Stimulated activated naive CD4-positive, alpha-beta T cell (primary cell): Measurements from ENCODE around the gene TBX20.
"Not testable (repeated sequence)": the region's sequence is repeated elsewhere in the genome, so short reads cannot be mapped to it uniquely, and the experiment has no call there.

Experiments used
- DNase-seq, 6 experiments: peaks; one replicate each; lab custom pipeline; 2025; lab: John Stamatoyannopoulos, UW

The TBX20 gene

DNA sequence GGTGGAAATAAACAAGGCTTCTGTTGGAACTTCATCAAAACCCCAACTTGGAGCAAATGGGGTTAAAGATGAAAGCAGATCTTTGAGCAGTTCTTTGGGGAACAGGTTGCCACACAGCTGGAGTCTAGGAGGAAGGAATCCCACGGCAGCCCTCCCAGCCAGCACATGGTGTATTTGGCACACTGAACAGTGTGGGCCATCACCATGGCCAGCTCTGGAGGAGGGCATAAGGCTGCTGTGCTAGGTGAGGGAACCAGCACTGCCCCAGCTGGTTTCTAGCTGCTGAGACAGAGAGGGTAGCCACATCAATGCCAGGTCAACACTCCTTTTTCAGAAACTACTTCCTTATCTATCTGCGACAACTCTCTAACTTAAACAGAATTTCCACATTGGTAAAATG, 33.7 kb downstream of the TBX20 start:
- not testable (repeated sequence) for DNase-seq

DNA sequence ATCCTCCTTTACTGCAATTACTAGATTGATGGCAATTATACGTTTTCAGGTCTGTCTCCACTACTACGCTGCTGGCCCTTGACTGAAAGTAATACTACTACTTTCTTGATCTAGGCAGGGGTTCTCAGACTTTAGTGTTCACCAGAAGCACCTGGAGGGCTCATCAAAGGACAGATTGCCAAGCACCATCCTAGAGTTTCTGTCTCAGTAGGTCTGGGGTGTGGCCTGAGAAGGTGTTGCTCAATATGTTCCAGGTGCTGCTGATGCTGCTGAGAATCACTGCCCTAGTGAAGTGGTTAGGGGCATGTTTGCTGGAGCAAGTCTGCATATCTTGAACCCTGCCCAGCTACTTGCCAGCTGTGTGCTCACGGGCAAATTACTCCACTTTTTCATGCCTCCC, 37.9 kb downstream of the TBX20 start:
- not testable (repeated sequence) for DNase-seq

- not testable (repeated sequence) for DNase-seq
Observed at GRCh38 chr7:35215063-35215462, 38.8 kb downstream of the TBX20 start.

DNA sequence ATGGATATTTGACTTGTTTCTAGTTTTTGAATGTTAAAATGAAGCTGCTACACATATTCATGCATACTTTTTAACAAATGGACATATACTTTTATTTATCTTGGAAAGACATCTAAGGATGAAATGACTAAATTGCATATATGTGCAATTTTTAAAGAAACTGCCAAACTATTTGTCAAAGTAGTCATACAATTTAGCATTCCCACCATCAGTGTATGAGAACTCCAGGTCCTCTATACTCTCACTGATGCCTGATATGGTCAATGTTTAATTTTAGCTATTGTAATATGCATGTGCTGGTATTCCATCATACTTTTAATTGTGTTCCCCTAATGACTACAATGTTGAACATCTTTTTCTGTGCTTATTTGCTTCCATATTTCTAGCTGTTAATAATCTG, 47.0 kb downstream of the TBX20 start:
- not testable (repeated sequence) for DNase-seq

DNA sequence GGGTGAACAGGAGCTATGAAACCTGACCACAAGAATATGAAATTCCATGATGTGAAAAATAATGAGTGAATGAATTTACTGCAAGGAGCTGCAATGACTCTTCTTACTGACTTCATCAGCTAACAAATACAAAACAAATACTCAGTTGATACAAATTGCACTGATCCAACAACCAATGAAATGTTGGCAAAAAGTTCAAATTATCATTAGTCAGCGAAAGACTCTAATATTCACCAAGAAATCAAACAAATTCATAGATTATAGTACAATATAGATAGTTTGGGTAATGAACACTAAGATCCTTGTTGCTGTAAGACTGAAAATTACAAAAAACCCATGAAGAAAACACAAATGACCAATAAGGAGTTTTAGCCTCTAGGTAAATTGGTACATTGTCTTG, 49.0 kb downstream of the TBX20 start:
- not testable (repeated sequence) for DNase-seq

DNA sequence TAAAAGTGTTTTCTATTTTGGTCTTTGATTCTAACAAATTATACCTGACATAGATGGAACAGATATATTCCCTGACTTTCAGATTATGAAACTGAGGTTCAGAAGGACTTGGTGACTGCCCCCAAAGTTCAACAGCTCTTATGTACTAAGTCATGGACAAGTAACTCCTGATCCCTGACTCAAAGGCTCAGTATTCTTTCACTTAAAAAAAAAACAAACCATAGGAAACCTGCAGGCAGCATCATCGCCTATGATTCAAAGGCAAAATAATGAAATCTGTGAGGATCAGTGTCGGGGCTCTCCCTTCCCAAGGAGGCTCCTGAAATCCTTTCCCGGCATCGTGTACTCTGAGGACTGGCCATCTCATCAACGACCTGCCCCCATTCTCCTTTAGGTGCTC, 49.9 kb downstream of the TBX20 start:
- not testable (repeated sequence) for DNase-seq

DNA sequence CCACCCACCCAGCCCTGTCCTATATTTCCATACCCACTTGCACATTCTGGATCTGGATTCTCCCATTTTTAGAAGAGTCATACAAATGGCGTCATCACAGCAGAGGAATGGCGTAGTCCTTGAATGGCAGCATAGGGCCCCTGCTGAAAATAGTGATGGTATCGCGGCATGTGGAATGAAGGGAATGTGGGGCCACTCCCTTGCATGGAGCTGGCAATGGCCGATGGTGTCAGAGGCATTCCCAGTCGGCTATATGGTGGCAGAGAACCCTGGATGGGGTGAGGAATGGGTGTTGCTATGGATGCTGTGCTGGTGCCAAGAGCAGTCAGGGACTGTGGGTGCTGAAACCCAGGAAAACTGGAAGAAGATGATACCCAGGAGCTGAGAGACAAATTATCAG, 51.5 kb downstream of the TBX20 start:
- DNase-seq: not testable (repeated sequence)

DNA sequence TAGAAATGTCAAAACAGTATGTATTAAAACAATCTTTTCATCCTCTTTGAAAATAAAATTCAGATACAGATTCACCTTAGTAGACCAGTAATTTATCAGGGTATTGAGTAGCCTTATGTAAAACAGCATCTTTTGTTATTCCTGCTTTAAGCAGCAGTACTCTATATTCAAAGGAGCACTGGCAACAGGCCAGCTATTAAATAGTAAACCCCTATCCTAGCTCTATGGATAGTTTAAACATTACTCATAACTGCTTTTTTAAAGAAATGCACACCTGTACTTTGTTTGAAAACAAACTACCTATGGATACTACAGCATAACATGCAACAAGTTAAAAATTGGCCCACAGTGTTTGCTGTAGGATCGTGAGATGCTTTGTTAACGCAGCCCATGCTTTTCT, 53.7 kb downstream of the TBX20 start:
- not testable (repeated sequence) for DNase-seq

GRCh38 chr7:35198370-35199140, 55.3 kb downstream of the TBX20 start:
- DNase-seq: not testable (repeated sequence)

DNA sequence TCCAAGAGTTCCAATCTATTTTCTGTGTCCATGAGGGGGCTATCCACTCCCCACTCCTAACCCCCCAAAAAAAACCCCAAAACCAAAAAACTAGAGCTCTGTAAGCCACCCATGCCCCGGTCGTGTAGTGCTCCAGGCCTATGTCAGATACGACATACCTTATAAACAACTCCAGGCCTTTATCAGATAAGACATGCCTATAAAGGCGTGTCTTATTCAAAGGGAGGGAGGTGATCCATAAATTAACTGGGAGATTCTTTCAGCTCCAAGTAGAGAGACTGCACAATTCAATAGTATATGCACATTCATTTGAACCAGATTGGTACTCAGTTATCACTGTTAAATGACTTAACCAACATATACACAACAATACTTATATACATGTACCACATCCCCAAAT, 62.3 kb downstream of the TBX20 start:
- DNase-seq: not testable (repeated sequence)

DNA sequence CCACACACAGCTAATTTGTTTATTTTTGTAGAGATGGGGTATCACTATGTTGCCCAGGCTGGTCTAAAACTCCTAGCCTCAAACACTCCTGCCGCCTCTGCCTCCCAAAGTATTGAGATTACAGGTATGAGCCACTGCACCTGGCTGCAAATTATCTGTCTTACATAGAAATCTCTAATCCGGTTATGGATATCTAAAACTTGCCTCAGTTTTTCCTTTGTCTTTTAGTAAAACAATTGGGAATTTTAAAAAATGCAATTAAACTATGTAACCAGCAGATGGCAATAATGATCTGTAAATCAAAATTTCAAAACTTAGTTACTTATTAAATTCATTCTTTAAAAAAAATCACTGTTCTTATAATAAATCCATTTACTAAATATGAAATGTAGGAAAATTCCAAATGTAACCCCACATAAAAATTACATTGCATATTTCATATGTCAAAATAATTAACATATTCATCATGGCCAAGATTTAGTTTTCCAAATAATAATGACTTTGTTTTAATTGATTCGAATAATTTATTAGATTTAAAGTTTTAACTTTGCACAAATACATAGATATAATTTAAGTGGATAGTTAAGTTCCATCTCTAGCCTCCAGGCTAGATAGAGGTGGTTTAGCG, 63.6 kb downstream of the TBX20 start:
- DNase-seq: not testable (repeated sequence)

DNA sequence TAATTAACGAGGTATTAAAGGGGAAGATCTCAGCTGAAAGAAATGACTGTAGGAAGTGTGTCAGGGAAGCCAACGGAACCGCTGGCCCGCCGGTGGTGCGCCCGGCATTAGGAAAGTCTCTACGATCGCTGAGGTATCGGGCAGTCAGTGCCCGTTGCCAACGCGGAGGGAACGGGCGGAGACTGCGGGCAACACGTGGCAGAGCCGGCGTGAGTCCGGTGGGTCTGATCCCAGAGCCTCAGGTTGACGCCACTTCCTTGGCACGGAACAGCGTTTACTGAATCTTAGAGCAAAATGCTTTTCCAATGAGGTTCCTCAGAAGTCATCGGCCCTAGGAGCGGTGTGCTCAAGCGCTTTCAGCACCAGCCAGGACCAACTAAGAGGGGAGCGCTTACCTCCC, 67.1 kb downstream of the TBX20 start:
- not testable (repeated sequence) for DNase-seq

DNA sequence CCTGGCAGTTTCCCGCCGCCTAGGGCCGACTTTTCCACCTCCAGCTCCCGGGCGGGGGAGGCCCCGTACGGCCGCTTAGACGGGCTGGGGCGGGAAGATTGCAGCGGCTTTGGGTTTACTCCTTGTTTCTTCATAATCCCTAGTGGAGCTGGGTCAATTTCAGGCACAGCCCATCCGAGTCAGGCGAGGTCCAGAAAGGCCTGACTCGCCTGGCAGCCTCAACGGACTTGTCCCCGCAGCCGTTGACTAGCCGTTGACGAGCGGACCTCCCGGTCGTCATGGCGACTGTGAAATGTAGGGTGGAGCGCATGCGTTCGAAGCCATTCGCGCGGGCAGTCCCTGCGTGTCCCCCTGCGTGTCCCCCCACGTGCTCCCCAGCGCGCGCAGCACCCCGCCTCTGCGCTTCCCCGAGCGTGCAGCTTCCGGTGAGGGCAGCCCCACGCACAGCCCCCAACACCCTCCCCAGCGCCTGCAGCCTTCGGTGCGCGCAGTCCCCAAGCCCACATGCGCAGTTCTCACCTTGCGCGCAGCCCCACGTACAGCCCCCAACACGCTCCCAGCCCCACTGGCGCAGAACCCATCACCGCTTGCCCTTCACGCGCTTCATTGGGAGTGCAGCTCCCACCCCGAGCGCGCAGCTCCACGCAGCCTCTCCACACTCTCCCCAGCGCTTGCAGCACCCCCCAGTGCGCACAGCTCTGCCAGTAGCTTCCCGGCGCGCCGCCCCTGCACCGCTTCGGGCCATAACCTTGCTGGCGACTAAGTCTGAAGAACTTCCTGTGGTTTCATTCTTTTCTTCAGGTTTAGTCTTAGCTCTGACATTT, 67.8 kb downstream of the TBX20 start:
- DNase-seq: no peak

DNA sequence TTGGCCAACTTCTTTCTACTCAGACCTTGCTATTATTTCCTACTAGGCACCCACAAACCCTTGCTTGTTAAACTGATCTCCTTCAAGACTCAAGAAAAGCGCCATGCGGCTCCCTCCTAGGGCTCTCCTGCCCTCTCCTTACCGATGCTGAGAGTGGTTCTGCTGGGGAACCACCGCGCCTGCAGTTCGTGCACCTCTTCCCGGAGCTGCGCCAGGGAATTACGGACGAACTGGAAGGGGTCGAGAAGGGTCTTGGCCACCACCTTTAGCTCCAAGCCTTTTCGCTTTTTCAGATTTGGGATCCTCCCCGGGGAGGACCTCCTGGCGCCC, 68.4 kb downstream of the TBX20 start:
- DNase-seq: not testable (repeated sequence)

DNA sequence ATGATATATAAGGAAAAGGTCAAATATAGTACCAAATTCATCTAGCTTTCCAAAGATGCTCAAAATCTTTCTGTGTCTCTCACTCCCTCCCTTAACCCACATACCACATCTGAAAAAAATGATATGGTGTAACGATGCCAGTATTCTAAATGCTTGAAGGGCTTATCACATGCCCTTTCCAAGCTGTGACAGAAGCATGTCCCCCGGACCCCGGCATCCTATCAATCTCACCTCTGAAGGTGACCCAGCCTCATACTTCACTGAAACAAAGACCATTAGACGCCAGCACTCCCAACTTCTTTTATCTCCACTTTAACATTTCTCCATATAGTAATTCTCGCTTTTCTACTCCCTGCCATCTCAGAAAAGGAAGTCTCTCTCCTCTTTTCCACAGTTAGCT, 68.9 kb downstream of the TBX20 start:
- DNase-seq: not testable (repeated sequence)

DNA sequence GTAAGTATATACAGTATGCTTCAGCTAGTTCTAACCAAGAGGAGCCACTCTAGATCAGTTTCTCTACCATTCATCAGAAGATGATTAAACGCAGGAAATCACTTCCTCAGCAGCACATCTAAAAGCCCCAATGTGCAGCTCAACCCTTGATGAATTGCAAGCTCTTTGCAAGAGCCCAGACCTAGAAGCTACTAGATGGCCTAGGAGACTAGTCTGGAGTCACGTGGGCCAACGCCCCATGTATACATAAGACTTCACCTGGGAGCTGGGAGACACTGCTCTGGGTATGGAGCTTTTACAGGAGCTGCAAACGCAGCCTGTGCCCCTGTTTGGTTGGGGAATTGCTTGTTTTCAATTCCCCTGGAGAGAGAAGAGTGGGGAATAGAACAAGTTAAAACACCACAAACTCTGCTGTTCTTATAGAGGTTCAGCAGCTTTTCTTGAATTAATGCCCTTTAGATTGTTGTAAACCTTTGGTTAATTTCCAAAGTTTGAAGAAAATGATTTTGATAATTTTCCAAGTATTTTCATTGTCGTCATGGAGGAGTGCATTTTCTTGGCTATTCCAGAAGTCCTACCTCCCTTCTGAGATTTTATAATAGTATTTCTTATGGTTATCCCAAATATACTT, 69.9 kb downstream of the TBX20 start:
- DNase-seq: not testable (repeated sequence)

GRCh38 chr7:35180665-35181064, 73.2 kb downstream of the TBX20 start:
- not testable (repeated sequence) for DNase-seq

DNA sequence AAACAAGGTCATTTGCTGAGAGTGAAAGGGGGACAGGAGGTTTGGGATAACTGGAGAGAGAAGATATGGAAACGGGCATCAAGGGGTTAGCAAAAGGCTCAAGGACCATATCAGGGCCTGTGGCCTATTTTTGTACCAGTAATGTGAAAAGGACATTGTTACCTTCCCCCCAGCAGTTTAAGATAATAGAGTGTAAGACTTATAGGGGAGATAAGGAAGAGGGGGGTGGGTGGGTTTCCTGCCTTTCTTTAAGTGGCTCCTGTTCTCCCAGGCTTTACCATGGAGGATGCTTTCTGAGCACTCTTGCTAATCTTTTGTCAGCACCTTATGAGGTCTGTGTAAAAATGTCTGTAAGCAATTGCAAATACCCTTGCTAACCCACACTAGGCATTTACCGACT, 80.7 kb downstream of the TBX20 start:
- DNase-seq: not testable (repeated sequence)

DNA sequence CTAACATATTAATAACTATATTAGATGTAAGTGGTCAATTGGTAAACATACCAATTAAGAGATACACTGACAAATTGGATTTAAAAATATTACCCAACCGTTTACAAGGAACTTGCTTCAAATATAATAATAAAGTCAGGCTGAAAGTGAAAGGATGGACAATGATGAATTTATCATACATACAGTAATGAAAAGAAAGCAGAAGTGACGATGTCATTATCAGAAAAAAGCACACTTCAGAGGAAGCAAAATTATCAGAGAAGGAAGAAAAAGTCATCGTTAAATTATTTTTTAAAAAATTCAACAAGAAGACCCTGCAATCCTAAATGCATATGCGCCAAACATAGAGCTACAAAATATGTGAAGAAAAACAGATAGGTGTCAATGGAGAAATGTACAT, 81.8 kb downstream of the TBX20 start:
- DNase-seq: not testable (repeated sequence)

DNA sequence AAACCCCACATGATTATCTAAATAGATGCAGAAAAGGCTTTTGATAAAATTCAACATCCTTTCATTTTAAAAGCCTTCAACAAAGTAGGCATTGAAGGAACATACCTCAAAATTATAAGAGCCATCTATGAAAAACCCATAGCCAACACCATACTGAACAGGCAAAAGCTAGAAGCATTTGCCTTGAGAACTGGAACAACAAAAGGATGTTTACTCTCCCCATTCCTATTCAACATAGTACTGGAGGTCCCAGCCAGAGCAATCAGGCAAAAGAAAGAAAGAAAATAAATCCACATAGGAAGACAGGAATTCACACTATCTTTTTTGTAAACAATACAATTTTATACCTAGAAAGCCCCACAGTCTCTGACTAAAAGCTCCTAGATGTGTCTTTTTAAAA, 86.2 kb downstream of the TBX20 start:
- DNase-seq: not testable (repeated sequence)

- not testable (repeated sequence) for DNase-seq
Observed at GRCh38 chr7:35167158-35167557, 86.7 kb downstream of the TBX20 start.

DNA sequence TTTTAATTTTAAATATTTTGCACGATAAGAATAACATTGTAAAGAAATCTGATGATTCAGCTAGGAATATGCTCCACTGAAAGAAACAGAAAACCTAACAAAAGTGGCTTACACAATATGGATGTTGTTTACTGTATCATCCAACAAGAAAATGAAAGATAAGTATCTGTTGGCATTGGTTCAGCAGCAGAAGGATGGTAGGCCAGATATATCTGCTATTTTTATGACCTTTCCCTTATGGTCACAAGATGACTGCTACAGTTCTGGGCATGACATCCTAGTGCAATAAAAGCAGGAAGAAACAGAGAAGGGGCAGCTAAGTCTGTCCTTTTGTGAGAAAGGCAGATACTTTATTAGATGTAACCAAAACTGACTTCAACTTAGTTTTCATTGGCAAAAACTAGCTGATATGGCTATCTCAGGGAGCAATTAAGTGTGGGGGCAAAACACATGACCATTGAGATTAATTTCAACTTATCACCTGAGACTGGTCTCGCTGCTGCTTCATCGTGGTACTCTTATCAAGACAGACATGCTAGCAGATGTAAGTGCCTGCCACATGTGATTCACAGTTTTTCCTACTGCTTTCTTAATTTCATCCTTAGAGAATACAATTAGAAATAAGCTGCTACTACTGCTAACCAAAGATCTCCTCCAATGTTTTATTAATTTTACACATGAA, 92.7 kb downstream of the TBX20 start:
- not testable (repeated sequence) for DNase-seq
